Neural cell (in vitro differentiated cells): ENCODE data around the gene SGK2. TPM values are rescaled to one million over a fixed set of nuclear protein-coding genes. Genes with fewer than 3 reads are reported as not detected.
"Not testable (repeated sequence)": the region's sequence is repeated elsewhere in the genome, so short reads cannot be mapped to it uniquely, and the experiment has no call there.

Experiments
- H2AFZ ChIP-seq: fragments of 200-600, 300-800 bp; sonication (generic), shearing (Covaris generic); 2 replicates; pipeline ENCODE4 v1.6.0; 2014; ENCODE audit warnings: low read depth, mild to moderate bottlenecking, antibody characterized with exemption, low read length, moderate library complexity
- H3F3A ChIP-seq: fragments of 200-600 bp; shearing (Covaris generic); 2 replicates; pipeline ENCODE4 v1.6.1; 2016; ENCODE audit warnings: mild to moderate bottlenecking, moderate library complexity, mixed read lengths, antibody characterized with exemption, low read length; ENCODE audit not compliant: insufficient read depth, poor library complexity, severe bottlenecking
- H3K27ac ChIP-seq: fragments of 200-600, 300-800 bp; sonication (generic), shearing (Covaris generic); 2 replicates; pipeline ENCODE4 v1.5.1; 2014; ENCODE audit warnings: mild to moderate bottlenecking, low read length, moderate library complexity
- H3K27me3 ChIP-seq: fragments of 300-800, 200-600 bp; sonication (generic), shearing (Covaris generic); 2 replicates; pipeline ENCODE4 v1.6.0; 2014; ENCODE audit warnings: mild to moderate bottlenecking, low read depth, low read length, moderate library complexity; ENCODE audit not compliant: insufficient read depth
- H3K36me3 ChIP-seq: fragments of 300-800, 200-600 bp; sonication (generic), shearing (Covaris generic); 2 replicates; pipeline ENCODE4 v1.5.1; 2014; ENCODE audit warnings: mild to moderate bottlenecking, antibody characterized with exemption, low read length, moderate library complexity; ENCODE audit not compliant: insufficient read depth
- H3K4me2 ChIP-seq: fragments of 300-800, 200-600 bp; sonication (generic), shearing (Covaris generic); 2 replicates; pipeline ENCODE4 v1.6.0; 2014; ENCODE audit warnings: mild to moderate bottlenecking, low read length
- H3K4me3 ChIP-seq: fragments of 300-800, 200-600 bp; sonication (generic), shearing (Covaris generic); 2 replicates; pipeline ENCODE4 v1.5.1; 2014; ENCODE audit warnings: mild to moderate bottlenecking, low read length, moderate library complexity
- H3K79me2 ChIP-seq: fragments of 200-600 bp; shearing (Covaris generic); replicated peaks from 2 replicates; pipeline ENCODE4 v1.6.0; 2014; ENCODE audit warnings: mild to moderate bottlenecking, low read length, moderate library complexity; ENCODE audit not compliant: insufficient read depth
- H3K9ac ChIP-seq: fragments of 300-800, 200-600 bp; sonication (generic), shearing (Covaris generic); 2 replicates; pipeline ENCODE4 v1.6.1; 2016; ENCODE audit warnings: mild to moderate bottlenecking, low read length, mixed read lengths
- H3K9me2 ChIP-seq: fragments of 200-600 bp; shearing (Covaris generic); 2 replicates; pipeline ENCODE4 v1.6.1; 2016; ENCODE audit warnings: mild to moderate bottlenecking, low read length, mixed read lengths; ENCODE audit not compliant: insufficient read depth
- H3K9me3 ChIP-seq: fragments of 200-600, 300-800 bp; sonication (generic), shearing (Covaris generic); 2 replicates; pipeline ENCODE4 v1.6.1; 2016; ENCODE audit warnings: mild to moderate bottlenecking, mixed run types, low read length, moderate library complexity, mixed read lengths
- H4K20me1 ChIP-seq: fragments of 200-600 bp; shearing (Covaris generic); 2 replicates; pipeline ENCODE4 v1.6.1; 2016; ENCODE audit warnings: mild to moderate bottlenecking, mixed run types; ENCODE audit not compliant: insufficient read depth
- CTCF ChIP-seq: fragments of 450-650 bp; IDR thresholded peaks from 2 replicates; pipeline ENCODE4 v1.5.1; 2014; ENCODE audit warnings: antibody characterized with exemption, mild to moderate bottlenecking, moderate library complexity; ENCODE audit not compliant: poor library complexity, severe bottlenecking
- EP300 ChIP-seq: fragments of 450-650 bp; conservative IDR thresholded peaks from 2 replicates; pipeline ENCODE4 v1.6.1; 2014; ENCODE audit warnings: antibody characterized with exemption, mild to moderate bottlenecking, moderate library complexity; ENCODE audit not compliant: poor library complexity, severe bottlenecking
- EZH2 ChIP-seq: fragments of 200-600, 300-800 bp; shearing (Covaris generic), sonication (generic); IDR thresholded peaks from 2 replicates; pipeline ENCODE4 v1.6.1; 2014; ENCODE audit warnings: antibody characterized with exemption, low read length, borderline replicate concordance, mild to moderate bottlenecking; ENCODE audit not compliant: insufficient read depth, poor library complexity, severe bottlenecking
- MXI1 ChIP-seq: fragments of 450-650 bp; conservative IDR thresholded peaks from 2 replicates; pipeline ENCODE4 v1.6.1; 2014; ENCODE audit warnings: antibody characterized with exemption, mild to moderate bottlenecking; ENCODE audit not compliant: poor library complexity, severe bottlenecking
- POLR2AphosphoS5 ChIP-seq: IDR thresholded peaks from 2 replicates; pipeline ENCODE4 v1.6.1; 2012
- RAD21 ChIP-seq: fragments of 450-650 bp; conservative IDR thresholded peaks from 2 replicates; pipeline ENCODE4 v1.6.1; 2014; ENCODE audit warnings: antibody characterized with exemption, mild to moderate bottlenecking, moderate library complexity
- SMC3 ChIP-seq: fragments of 450-650 bp; conservative IDR thresholded peaks from 2 replicates; pipeline ENCODE4 v1.6.1; 2014; ENCODE audit warnings: antibody characterized with exemption, mild to moderate bottlenecking, moderate library complexity; ENCODE audit not compliant: poor library complexity
- TAF1 ChIP-seq: IDR thresholded peaks from 2 replicates; pipeline ENCODE4 v1.6.1; 2012; ENCODE audit warnings: low read depth
- polyA plus RNA-seq: library from polyadenylated mRNA; depleted of rRNA; stranded (reverse); fragments of >200 nt; gene quantifications from 2 replicates; pipeline ENCODE4 v1.2.3, GENCODE V29; 2014
- TF ChIP-seq, protein P1 (sequence below): IDR thresholded peaks from 2 replicates; pipeline ENCODE4 v1.6.1; 2012; ENCODE audit warnings: borderline replicate concordance

SGK2 gene
- polyA plus RNA-seq, 1 donor from 2014 or later, result 0.81 TPM

DNA sequence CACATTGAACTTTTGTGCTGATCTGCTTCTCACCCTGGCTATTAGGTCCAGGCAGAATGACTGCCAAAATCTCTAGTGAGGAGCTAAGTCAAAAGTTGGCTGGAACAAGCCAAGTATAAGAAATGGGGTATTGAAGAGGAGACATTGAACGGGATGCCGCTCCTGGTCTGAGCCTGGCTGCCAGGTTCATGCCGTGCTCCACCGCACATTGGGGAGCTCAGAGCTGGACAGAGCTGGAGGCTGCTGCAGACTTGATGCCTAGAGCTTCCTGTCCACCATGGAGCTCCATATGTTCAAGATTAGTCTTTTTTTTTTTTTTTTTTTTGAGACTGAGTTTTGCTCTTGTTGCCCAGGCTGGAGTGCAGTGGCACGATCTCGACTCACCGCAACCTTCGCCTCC, 27.8 kb downstream of the SGK2 start:
- H3K4me2 ChIP-seq, result no peak overlapping the region
- H3K9ac ChIP-seq, result no peak overlapping the region
- H3K27me3 ChIP-seq, result no peaks in the 10 kb centered on the region
- H3K4me3 ChIP-seq, result no peak overlapping the region
- no peaks in the 10 kb centered on the region for H3K9me3 ChIP-seq
- TF ChIP-seq RAD21 (no peak), SMC3 (no peak), CTCF (no peak), EZH2 (no peak), EP300 (no peak), TAF1 (no peak), MXI1 (no peak), POLR2AphosphoS5 (no peak)
- TF ChIP-seq, protein P1, sequence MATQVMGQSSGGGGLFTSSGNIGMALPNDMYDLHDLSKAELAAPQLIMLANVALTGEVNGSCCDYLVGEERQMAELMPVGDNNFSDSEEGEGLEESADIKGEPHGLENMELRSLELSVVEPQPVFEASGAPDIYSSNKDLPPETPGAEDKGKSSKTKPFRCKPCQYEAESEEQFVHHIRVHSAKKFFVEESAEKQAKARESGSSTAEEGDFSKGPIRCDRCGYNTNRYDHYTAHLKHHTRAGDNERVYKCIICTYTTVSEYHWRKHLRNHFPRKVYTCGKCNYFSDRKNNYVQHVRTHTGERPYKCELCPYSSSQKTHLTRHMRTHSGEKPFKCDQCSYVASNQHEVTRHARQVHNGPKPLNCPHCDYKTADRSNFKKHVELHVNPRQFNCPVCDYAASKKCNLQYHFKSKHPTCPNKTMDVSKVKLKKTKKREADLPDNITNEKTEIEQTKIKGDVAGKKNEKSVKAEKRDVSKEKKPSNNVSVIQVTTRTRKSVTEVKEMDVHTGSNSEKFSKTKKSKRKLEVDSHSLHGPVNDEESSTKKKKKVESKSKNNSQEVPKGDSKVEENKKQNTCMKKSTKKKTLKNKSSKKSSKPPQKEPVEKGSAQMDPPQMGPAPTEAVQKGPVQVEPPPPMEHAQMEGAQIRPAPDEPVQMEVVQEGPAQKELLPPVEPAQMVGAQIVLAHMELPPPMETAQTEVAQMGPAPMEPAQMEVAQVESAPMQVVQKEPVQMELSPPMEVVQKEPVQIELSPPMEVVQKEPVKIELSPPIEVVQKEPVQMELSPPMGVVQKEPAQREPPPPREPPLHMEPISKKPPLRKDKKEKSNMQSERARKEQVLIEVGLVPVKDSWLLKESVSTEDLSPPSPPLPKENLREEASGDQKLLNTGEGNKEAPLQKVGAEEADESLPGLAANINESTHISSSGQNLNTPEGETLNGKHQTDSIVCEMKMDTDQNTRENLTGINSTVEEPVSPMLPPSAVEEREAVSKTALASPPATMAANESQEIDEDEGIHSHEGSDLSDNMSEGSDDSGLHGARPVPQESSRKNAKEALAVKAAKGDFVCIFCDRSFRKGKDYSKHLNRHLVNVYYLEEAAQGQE, result no peak
- H3K36me3 ChIP-seq, result no peaks in the 10 kb centered on the region
- H3K27ac ChIP-seq, result no peak overlapping the region
- H2AFZ ChIP-seq, result no peak overlapping the region
- H3F3A ChIP-seq, result no peaks in the 10 kb centered on the region
- H4K20me1 ChIP-seq, result no peaks in the 10 kb centered on the region
- no peaks in the 10 kb centered on the region for H3K9me2 ChIP-seq
- peaks cover 7% of the 10 kb centered on the region for H3K79me2 ChIP-seq

- not testable (repeated sequence) for H3K9me3 ChIP-seq, H3K27me3 ChIP-seq, H3K36me3 ChIP-seq, H4K20me1 ChIP-seq, H3K4me2 ChIP-seq, H3K27ac ChIP-seq, H3K4me3 ChIP-seq, H3K9ac ChIP-seq, H2AFZ ChIP-seq, H3K9me2 ChIP-seq, H3F3A ChIP-seq
- H3K79me2 ChIP-seq, result peaks cover 26% of the 10 kb centered on the region
Measured at GRCh38 chr20:43588526-43588925, 29.7 kb downstream of the SGK2 start.

- TF ChIP-seq POLR2AphosphoS5 (no peak), SMC3 (no peak), EZH2 (no peak), EP300 (no peak), CTCF (no peak), TAF1 (no peak), RAD21 (no peak), MXI1 (no peak)
- TF ChIP-seq, protein P1, result no peak
- H3K27ac ChIP-seq, result peak overlapping the region; percentile 83
- H3K4me2 ChIP-seq, result peak overlapping the region; percentile 94
- H3K9me3 ChIP-seq, result no peaks in the 10 kb centered on the region
- no peaks in the 10 kb centered on the region for H3K9me2 ChIP-seq
- no peaks in the 10 kb centered on the region for H3K36me3 ChIP-seq
- no peaks in the 10 kb centered on the region for H3K27me3 ChIP-seq
- no peaks in the 10 kb centered on the region for H3F3A ChIP-seq
- peak overlapping the region; percentile 87 for H3K9ac ChIP-seq
- H3K4me3 ChIP-seq, result peak overlapping the region; percentile 92
- peak overlapping the region; percentile 96 for H2AFZ ChIP-seq
- H3K79me2 ChIP-seq, result peaks cover 26% of the 10 kb centered on the region
- no peaks in the 10 kb centered on the region for H4K20me1 ChIP-seq
Measured at GRCh38 chr20:43590036-43590391, 31.2 kb downstream of the SGK2 start.
